PC-9 (cell line): ENCODE data around the gene SPATS2. TPM values are rescaled to one million over a fixed set of nuclear protein-coding genes. Genes with fewer than 3 reads are reported as not detected.
"Not testable (repeated sequence)": the region's sequence is repeated elsewhere in the genome, so short reads cannot be mapped to it uniquely, and the experiment has no call there.

Experiments used
- BruUV-seq: library from RNA; stranded (reverse); fragments of 400-500 nt; replicated peaks from 2 replicates; lab custom pipeline; 2021; lab: Mats Ljungman, UMichigan
- CTCF ChIA-PET: fragments of 300-600 bp; sonication (Branson Sonifier 250); formaldehyde crosslinking; loops from one replicate; lab custom pipeline; 2022; ENCODE audit warnings: antibody characterized with exemption; lab: Charles Lee
- POLR2A ChIA-PET: fragments of 300-600 bp; sonication (Branson Sonifier 250); formaldehyde crosslinking; loops from one replicate; lab custom pipeline; 2022; ENCODE audit warnings: antibody characterized with exemption; ENCODE audit not compliant: unreplicated experiment; lab: Charles Lee
- DNase-seq, 2 experiments: peaks; one replicate each; pipeline versions ENCODE4 v3.0.0 to v3.0.0-alpha.2; 2015 to 2022; ENCODE audit warnings: mixed read lengths in 1 of 2
- H2AFZ ChIP-seq: fragments of 200-600 bp; sonication (generic); 2 replicates; pipeline ENCODE4 v1.8.1; 2017; ENCODE audit warnings: antibody characterized with exemption
- H3F3A ChIP-seq: fragments of 200-600 bp; sonication (generic); 2 replicates; pipeline ENCODE4 v1.8.1; 2017; ENCODE audit warnings: antibody characterized with exemption, mild to moderate bottlenecking, low read depth; ENCODE audit not compliant: insufficient read depth
- H3K27ac ChIP-seq: fragments of 200-600 bp; sonication (generic); 2 replicates; pipeline ENCODE4 v1.6.1; 2016; ENCODE audit warnings: mixed run types
- H3K27me3 ChIP-seq: fragments of 200-600 bp; sonication (generic); 2 replicates; pipeline ENCODE4 v1.6.1; 2016; ENCODE audit warnings: low read depth, mixed run types; ENCODE audit not compliant: insufficient read depth
- H3K36me3 ChIP-seq: fragments of 200-600 bp; sonication (generic); 2 replicates; pipeline ENCODE4 v1.6.1; 2016; ENCODE audit warnings: low read depth, mixed run types
- H3K4me1 ChIP-seq: fragments of 200-600 bp; sonication (generic); replicated peaks from 2 replicates; pipeline ENCODE4 v1.6.1; 2016; ENCODE audit warnings: mixed run types; ENCODE audit not compliant: insufficient read depth
- H3K4me2 ChIP-seq: fragments of 200-600 bp; sonication (generic); 2 replicates; pipeline ENCODE4 v1.6.1; 2017; ENCODE audit warnings: mixed run types
- H3K4me3 ChIP-seq: fragments of 200-600 bp; sonication (generic); 2 replicates; pipeline ENCODE4 v1.6.1; 2016; ENCODE audit warnings: mixed run types
- H3K79me2 ChIP-seq: fragments of 200-600 bp; sonication (generic); 2 replicates; pipeline ENCODE4 v1.6.1; 2017; ENCODE audit warnings: low read depth, mixed run types
- H3K9me2 ChIP-seq: fragments of 200-600 bp; sonication (generic); 2 replicates; pipeline ENCODE4 v1.8.1; 2017; ENCODE audit warnings: mild to moderate bottlenecking; ENCODE audit not compliant: insufficient read depth
- H3K9me3 ChIP-seq: fragments of 200-600 bp; sonication (generic); 2 replicates; pipeline ENCODE4 v1.8.1; 2016; ENCODE audit warnings: low read depth; ENCODE audit not compliant: insufficient read depth
- H4K20me1 ChIP-seq: fragments of 200-600 bp; sonication (generic); 2 replicates; pipeline ENCODE4 v1.8.1; 2017; ENCODE audit not compliant: insufficient read depth
- EZH2 ChIP-seq: fragments of 200-600 bp; sonication (generic); IDR thresholded peaks from 2 replicates; pipeline ENCODE4 v1.8.0; 2017; ENCODE audit warnings: antibody characterized with exemption, low read depth
- intact Hi-C: fragments of 100-400 bp; cut with micrococcal nuclease; formaldehyde crosslinking; loops from one replicate; pipeline ENCODE4 v1.10.0; 2022; ENCODE audit not compliant: unreplicated experiment
- total RNA-seq: library from RNA; stranded (reverse); gene quantifications from 2 replicates; pipeline ENCODE4 v1.2.3, GENCODE V29; 2021
- TF ChIP-seq, protein P1 (sequence below): fragments of 200-600 bp; sonication (generic); conservative IDR thresholded peaks from 2 replicates; pipeline ENCODE4 v1.6.1; 2017; ENCODE audit warnings: mixed run types, antibody characterized with exemption, mild to moderate bottlenecking, moderate library complexity

Gene SPATS2
- total RNA-seq, 1 experiment from 2014 or later, result 65.1 TPM

DNA sequence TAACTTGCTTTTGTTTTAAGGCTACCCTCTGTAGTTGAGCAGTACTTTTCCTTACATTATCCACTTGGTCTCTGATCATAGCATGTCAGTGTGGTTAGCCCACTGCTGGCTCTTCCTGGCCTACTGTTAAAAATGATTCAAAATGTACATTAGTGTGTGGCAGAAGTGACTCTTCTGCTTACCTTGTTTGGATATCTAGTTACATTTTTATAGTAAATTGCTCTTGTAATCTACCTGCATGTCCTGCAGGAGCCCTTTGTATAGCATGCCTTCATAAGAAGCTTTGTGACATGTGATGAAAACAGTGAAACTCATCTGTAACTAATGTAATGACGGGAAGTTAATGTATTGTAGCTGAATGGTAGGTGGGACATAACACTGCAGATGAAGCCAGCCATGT, 8.1 kb downstream of the SPATS2 start:
- H3K27ac ChIP-seq, result no peak overlapping the region
- H3K4me3 ChIP-seq, result no peak overlapping the region
- ChIA-PET CTCF (interaction anchor here (0.5 to 0.7 kb wide), 2 partner anchors 12 to 56 kb away, joined by 4 to 12 read pairs; no protein-coding TSS in a partner anchor), POLR2A (no interaction called here)
- no peaks in the 10 kb centered on the region for H3K9me2 ChIP-seq
- peaks cover 3% of the 10 kb centered on the region; the same call in 1 of the 2 replicates for H3F3A ChIP-seq
- peaks cover 10% of the 10 kb centered on the region; the same call in 1 of the 2 replicates for H4K20me1 ChIP-seq
- intact Hi-C loops, result no loop called here
- no peak overlapping the region for H2AFZ ChIP-seq
- DNase-seq, result no peak
- H3K4me2 ChIP-seq, result no peak overlapping the region
- H3K79me2 ChIP-seq, result peaks cover 73% of the 10 kb centered on the region
- H3K9me3 ChIP-seq, result no peaks in the 10 kb centered on the region
- no peaks in the 10 kb centered on the region for H3K4me1 ChIP-seq
- 0 out of 2 replicates have a peak, but pooled peaks cover 5% of the 10 kb centered on the region for H3K36me3 ChIP-seq
- no TSS peak for BruUV-seq
- no peak for TF ChIP-seq EZH2
- TF ChIP-seq, protein P1, sequence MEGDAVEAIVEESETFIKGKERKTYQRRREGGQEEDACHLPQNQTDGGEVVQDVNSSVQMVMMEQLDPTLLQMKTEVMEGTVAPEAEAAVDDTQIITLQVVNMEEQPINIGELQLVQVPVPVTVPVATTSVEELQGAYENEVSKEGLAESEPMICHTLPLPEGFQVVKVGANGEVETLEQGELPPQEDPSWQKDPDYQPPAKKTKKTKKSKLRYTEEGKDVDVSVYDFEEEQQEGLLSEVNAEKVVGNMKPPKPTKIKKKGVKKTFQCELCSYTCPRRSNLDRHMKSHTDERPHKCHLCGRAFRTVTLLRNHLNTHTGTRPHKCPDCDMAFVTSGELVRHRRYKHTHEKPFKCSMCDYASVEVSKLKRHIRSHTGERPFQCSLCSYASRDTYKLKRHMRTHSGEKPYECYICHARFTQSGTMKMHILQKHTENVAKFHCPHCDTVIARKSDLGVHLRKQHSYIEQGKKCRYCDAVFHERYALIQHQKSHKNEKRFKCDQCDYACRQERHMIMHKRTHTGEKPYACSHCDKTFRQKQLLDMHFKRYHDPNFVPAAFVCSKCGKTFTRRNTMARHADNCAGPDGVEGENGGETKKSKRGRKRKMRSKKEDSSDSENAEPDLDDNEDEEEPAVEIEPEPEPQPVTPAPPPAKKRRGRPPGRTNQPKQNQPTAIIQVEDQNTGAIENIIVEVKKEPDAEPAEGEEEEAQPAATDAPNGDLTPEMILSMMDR, result no peak
- no peaks in the 10 kb centered on the region for H3K27me3 ChIP-seq

DNA sequence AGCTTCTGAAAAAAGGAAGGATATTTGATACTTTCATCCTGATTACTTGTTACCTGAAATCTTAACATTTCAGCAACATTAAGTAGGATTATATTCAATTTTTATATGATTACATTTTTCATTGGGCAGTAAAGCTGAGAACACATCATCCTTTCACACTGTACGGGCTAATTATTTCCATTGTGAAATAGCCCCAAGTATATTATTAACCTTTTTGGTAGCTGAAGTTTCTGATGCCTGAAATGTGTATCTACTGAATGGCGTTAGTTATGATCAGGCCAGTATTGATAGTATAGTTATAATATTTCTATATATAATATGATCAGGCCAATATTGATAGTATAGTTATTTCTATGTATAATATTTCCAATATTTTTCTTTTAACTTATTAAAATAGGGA, 10.1 kb downstream of the SPATS2 start:
- no peaks in the 10 kb centered on the region for H3K4me1 ChIP-seq
- CTCF ChIA-PET, result no interaction called here
- no peaks in the 10 kb centered on the region for H3K9me3 ChIP-seq
- no peak for DNase-seq
- TF ChIP-seq EZH2, result no peak
- TF ChIP-seq, protein P1, result no peak
- no peaks in the 10 kb centered on the region for H3K9me2 ChIP-seq
- no peak overlapping the region for H2AFZ ChIP-seq
- H3K4me2 ChIP-seq, result no peak overlapping the region
- peaks cover 69% of the 10 kb centered on the region for H3K79me2 ChIP-seq
- H3K27me3 ChIP-seq, result no peaks in the 10 kb centered on the region
- H3K36me3 ChIP-seq, result 0 out of 2 replicates have a peak, but pooled peaks cover 2% of the 10 kb centered on the region
- H3K27ac ChIP-seq, result no peak overlapping the region
- H3K4me3 ChIP-seq, result no peak overlapping the region
- peaks cover 3% of the 10 kb centered on the region; the same call in 1 of the 2 replicates for H3F3A ChIP-seq
- intact Hi-C loops, result no loop called here
- POLR2A ChIA-PET, result interaction anchor here (0.6 kb wide), 1 partner anchor 980 kb away, joined by 6 read pairs; no protein-coding TSS in a partner anchor
- peaks cover 11% of the 10 kb centered on the region; the same call in 1 of the 2 replicates for H4K20me1 ChIP-seq
- BruUV-seq, result no TSS peak

DNA sequence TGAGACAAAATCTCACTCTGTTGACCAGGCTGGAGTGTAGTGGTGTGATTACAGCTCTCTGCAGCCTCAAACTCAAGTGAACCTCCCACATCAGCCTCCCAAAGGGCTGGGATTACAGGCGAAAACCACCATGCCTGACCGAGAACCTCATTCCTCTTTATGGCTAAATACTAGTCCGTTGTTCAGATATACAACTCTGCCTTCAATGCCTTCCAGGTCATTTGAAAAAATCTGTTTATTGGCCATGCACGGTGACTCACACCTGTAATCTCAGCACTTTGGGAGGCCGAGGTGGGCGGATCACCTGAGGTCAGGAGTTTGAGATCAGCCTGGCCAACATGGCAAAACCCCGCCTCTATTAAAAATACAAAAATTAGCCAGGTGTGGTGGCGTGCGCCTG, 12.9 kb downstream of the SPATS2 start:
- peaks cover 66% of the 10 kb centered on the region for H3K79me2 ChIP-seq
- H3K27me3 ChIP-seq, DNase-seq, H3K9me3 ChIP-seq, H3K4me3 ChIP-seq, H3K4me1 ChIP-seq, BruUV-seq, H3K36me3 ChIP-seq, intact Hi-C loops, H3K27ac ChIP-seq, H3K9me2 ChIP-seq, H3F3A ChIP-seq, POLR2A ChIA-PET, H3K4me2 ChIP-seq, CTCF ChIA-PET, H2AFZ ChIP-seq: not testable (repeated sequence)
- peaks cover 17% of the 10 kb centered on the region; the same call in 1 of the 2 replicates for H4K20me1 ChIP-seq
